OCI-LY3 (cell line): Measurements from ENCODE around the gene SNX25.

ENCODE experiments used
- EZH2phosphoT487 ChIP-seq: fragments of 200-600 bp; shearing (Covaris generic); IDR thresholded peaks from 2 replicates; pipeline ENCODE4 v1.6.1; 2018; ENCODE audit warnings: antibody characterized with exemption, mixed run types, low read depth
- TF ChIP-seq, protein P1 (sequence below): fragments of 200-600, 300-600 bp; sonication (generic); IDR thresholded peaks from 2 replicates; pipeline ENCODE4 v1.5.1; 2014; ENCODE audit warnings: antibody characterized with exemption, low read length, low read depth

DNA sequence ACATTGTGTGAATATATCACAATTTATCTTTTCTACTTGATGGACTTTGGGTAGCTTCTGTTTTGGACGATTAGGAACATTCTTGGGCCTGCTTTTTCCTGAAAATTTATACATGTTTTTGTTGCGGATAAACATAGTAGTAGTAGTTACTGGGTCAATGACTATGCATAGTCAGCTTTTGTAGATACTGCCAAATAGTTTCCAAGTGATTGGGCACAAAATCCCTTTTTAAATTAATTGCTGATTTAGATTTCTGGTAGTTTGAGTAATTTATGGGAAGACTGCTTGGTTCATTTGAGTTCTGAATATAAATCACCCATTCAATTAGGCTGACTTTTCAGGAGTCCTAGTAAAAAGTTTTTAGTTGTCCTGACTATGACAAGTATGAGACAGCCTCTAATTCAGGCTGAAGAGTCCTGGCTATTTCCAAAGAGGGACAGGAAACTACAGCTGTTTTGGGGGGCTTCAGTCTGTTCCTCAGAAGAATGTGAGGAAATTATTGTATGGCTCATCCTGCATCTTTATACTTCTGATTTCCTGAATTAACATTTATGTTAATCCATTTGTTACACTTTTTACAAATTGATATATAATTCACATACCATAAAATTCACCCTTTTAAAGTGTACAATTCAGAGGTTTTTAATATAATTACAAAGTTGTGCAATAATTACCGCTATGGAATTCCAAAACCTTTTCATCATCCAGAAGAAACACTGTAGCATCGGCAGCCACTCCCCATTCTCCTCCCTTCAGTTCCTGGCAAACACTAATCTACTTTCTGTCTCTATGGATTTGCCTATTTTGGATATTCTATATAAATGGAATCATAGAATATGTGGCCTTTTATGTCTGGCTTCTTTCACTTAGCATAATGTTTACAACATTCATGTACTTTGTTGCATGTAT, 172.1 kb downstream of the SNX25 start:
- TF ChIP-seq, protein P1, sequence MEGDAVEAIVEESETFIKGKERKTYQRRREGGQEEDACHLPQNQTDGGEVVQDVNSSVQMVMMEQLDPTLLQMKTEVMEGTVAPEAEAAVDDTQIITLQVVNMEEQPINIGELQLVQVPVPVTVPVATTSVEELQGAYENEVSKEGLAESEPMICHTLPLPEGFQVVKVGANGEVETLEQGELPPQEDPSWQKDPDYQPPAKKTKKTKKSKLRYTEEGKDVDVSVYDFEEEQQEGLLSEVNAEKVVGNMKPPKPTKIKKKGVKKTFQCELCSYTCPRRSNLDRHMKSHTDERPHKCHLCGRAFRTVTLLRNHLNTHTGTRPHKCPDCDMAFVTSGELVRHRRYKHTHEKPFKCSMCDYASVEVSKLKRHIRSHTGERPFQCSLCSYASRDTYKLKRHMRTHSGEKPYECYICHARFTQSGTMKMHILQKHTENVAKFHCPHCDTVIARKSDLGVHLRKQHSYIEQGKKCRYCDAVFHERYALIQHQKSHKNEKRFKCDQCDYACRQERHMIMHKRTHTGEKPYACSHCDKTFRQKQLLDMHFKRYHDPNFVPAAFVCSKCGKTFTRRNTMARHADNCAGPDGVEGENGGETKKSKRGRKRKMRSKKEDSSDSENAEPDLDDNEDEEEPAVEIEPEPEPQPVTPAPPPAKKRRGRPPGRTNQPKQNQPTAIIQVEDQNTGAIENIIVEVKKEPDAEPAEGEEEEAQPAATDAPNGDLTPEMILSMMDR, result no peak
- TF ChIP-seq EZH2phosphoT487, result no peak
